ENCODE data around the gene SHROOM3. TPM values are rescaled to one million over a fixed set of nuclear protein-coding genes. Genes with fewer than 3 reads are reported as not detected.

The SHROOM3 gene
- total and polyA plus RNA-seq, 2 donors (not counting 3 experiments of a cell fraction or from before 2014, with no cell fraction given) = 2.7 to 6.7 TPM

DNA sequence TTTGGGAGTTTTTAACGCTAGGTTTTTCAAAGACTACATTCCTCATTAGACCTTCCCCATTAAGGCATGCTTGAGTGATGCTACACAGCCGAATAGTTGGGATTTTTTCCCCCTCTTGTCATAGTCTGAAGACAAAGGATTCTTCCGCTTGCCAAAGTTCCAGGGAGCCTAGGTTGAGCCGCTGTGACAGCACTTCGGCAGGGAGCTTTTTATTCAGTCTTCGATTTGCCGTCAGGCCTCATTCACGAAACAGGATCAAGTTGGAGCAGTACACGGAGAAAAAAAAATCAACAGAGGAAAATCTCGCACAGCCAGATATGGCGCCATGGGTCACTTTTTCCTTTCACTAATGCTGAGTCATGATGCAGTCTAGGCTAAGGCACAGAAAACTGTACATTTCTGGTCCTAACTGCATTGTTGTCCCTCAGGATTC lies 24.3 kb downstream of the SHROOM3 start:
- TF ChIP-seq, protein P1, sequence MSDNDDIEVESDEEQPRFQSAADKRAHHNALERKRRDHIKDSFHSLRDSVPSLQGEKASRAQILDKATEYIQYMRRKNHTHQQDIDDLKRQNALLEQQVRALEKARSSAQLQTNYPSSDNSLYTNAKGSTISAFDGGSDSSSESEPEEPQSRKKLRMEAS (IDR thresholded peaks at IDR 0.05; ENCODE audit: insufficient read depth, insufficient read length) = no peak
- TF ChIP-seq MYC (IDR thresholded peaks at IDR 0.05; ENCODE audit: low read depth, low read length) (no peak), POLR2A (IDR thresholded peaks at IDR 0.05; ENCODE audit: low read depth, low read length) (no peak), JUN (IDR thresholded peaks at IDR 0.05; ENCODE audit: borderline replicate concordance, insufficient read depth, insufficient read length, low read depth) (no peak), GATA2 (IDR thresholded peaks at IDR 0.05; ENCODE audit: insufficient read depth, insufficient read length, low read depth, low read length) (no peak), POLR2AphosphoS5 (IDR thresholded peaks at IDR 0.05; ENCODE audit: insufficient read depth, low read depth, low read length) (no peak), FOS (IDR thresholded peaks at IDR 0.05; ENCODE audit: borderline replicate concordance, insufficient read depth, low read length) (no peak), EZH2 (IDR thresholded peaks at IDR 0.05; ENCODE audit: borderline replicate concordance, low read depth, low read length, severe bottlenecking) (no peak)
- TF ChIP-seq, protein P2, sequence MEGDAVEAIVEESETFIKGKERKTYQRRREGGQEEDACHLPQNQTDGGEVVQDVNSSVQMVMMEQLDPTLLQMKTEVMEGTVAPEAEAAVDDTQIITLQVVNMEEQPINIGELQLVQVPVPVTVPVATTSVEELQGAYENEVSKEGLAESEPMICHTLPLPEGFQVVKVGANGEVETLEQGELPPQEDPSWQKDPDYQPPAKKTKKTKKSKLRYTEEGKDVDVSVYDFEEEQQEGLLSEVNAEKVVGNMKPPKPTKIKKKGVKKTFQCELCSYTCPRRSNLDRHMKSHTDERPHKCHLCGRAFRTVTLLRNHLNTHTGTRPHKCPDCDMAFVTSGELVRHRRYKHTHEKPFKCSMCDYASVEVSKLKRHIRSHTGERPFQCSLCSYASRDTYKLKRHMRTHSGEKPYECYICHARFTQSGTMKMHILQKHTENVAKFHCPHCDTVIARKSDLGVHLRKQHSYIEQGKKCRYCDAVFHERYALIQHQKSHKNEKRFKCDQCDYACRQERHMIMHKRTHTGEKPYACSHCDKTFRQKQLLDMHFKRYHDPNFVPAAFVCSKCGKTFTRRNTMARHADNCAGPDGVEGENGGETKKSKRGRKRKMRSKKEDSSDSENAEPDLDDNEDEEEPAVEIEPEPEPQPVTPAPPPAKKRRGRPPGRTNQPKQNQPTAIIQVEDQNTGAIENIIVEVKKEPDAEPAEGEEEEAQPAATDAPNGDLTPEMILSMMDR (IDR thresholded peaks at IDR 0.05; ENCODE audit: extremely low read depth in 1 of 2, insufficient read depth in 1 of 2, low read depth in 1 of 2, low read length in 2 of 2) = no peak
- CTCF ChIA-PET = interaction anchor here (1.3 kb wide), 1 partner anchor 46 kb away, joined by 4 read pairs; no protein-coding TSS in a partner anchor
- H3K9ac ChIP-seq (replicated peaks; ENCODE audit: extremely low read depth, insufficient read depth, low read length) = no peak overlapping the region
- dilution Hi-C loops (cut with MboI; ENCODE audit: extremely low pct_ligation_motif_present, low sequenced_read_pairs) = no loop called here
- H3K4me3 ChIP-seq (replicated peaks in 1 of 3; ENCODE audit: insufficient read depth in 1 of 3, low read depth in 1 of 3, low read length in 3 of 3) = no peak overlapping the region
- H3K9me3 ChIP-seq (replicated peaks; ENCODE audit: control insufficient read depth, insufficient read depth, low read length) = no peaks in the 10 kb centered on the region
- POLR2A ChIA-PET = no interaction called here
- no peaks in the 10 kb centered on the region for H3K4me1 ChIP-seq (ENCODE audit: control insufficient read depth, extremely low read depth, insufficient read depth, low read length)
- intact Hi-C loops (cut with micrococcal nuclease) = no loop called here
- H3K79me2 ChIP-seq (ENCODE audit: control insufficient read depth, insufficient read depth, low read length) = no peaks in the 10 kb centered on the region
- H3K36me3 ChIP-seq (ENCODE audit: control insufficient read depth in 2 of 2, extremely low read depth in 1 of 2, insufficient read depth in 2 of 2, low read length in 2 of 2) = no peaks in the 10 kb centered on the region
- H3K27me3 ChIP-seq (ENCODE audit: control insufficient read depth in 2 of 2, insufficient read depth in 2 of 2, low read length in 2 of 2) = peaks cover 0 to 2% of the 10 kb centered on the region in 2 experiments
- peak; percentile 24 for DNase-seq (ENCODE audit: low read depth, low spot score)
- BruUV-seq (replicated peaks) = no TSS peak
- H3K4me2 ChIP-seq (ENCODE audit: insufficient read depth, low read length) = no peak overlapping the region
- peak; percentile 67 for FAIRE-seq
- H3K27ac ChIP-seq (ENCODE audit: insufficient read depth, low read depth, low read length) = no peak overlapping the region
- no peaks in the 10 kb centered on the region for H4K20me1 ChIP-seq (replicated peaks; ENCODE audit: control insufficient read depth, extremely low read depth, insufficient read depth, low read length)
- no peaks in the 10 kb centered on the region for H3K9me1 ChIP-seq (replicated peaks; ENCODE audit: control insufficient read depth, extremely low read depth, insufficient read depth, low read length)
- no peak overlapping the region for H2AFZ ChIP-seq (ENCODE audit: low read depth, low read length)

All from endothelial cell of umbilical vein (primary cell).